ENCODE measurements around the gene APOB.

The APOB gene

DNA sequence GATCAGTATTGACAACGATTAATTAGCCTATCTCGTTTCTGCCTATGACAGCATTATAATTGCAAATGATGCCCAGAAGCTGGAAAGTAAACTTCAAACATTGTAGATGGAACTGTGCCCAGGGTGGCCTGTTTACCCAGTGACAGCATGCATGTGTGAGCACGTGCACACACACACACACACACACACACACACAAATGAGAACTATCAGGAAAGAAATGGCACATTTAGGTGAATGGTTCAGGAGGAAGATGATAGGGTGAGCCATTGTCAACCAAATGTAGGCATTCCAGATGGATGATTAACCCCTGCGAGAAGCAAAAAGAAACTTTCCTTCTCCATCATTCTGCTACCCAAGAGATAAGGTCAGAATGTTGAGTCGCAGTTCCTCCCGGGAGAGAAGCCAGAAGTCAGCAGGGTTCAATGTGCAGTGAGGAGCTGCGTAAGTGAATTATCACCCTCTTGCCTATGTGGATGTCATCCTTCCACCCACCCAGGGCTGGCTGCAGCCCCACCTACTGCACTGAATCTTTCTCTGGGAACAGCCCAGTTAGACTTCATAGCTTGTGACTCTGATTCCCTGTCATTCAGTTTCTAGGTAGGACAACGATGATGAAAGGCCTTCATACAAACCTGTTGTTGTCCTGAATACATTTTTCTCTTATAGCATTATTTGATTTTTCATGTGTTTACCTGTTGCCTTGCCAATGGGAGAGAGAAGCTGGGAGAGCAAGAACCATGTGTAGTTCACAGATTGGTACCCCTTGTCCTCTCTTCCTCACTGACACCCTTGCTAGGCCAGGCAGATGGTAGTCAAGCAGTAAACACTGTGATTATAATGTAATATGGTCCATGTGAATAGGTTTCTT, 3.5 kb upstream of the APOB start:
- TF ChIP-seq Cebpa-rat (IDR thresholded peaks at IDR 0.05) = no peak
- Histone ChIP-seq H3K27ac (no peak overlapping the region), H3K27me3 (peaks cover 25% of the 10 kb centered on the region), H3K4me2 (no peak overlapping the region), H3K4me1 (no peaks in the 10 kb centered on the region), H4K20me1 (no peaks in the 10 kb centered on the region), H3K9ac (no peak overlapping the region), H3K4me3 (no peak overlapping the region), H3K36me3 (no peaks in the 10 kb centered on the region), H3K9me3 (no peaks in the 10 kb centered on the region)

DNA sequence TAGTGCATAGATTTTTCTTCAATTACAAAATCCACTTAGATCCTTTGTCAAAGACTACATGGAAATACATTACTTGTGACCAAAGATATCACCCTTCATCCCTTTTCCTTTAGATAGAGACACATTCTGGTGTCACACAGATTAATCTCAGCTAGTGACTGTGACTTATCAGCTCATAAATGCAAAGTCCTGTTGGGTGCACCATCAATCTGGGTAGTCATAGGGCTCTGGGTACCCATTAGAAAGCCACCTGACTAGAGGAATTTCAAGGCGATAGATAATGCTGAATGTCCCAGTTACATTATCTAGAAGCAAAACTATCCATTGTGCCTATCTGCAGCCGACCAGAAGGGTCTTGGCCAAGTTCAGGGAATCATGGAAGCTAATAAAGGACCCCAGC, 2.6 kb upstream of the APOB start:
- H3K9ac ChIP-seq = no peak overlapping the region
- H3K27me3 ChIP-seq = peaks cover 25% of the 10 kb centered on the region
- no peak overlapping the region for H3K27ac ChIP-seq
- no peaks in the 10 kb centered on the region for H3K36me3 ChIP-seq
- no peak for TF ChIP-seq Cebpa-rat (IDR thresholded peaks at IDR 0.05)
- H3K4me2 ChIP-seq = no peak overlapping the region
- H4K20me1 ChIP-seq = no peaks in the 10 kb centered on the region
- H3K4me1 ChIP-seq = no peaks in the 10 kb centered on the region
- no peak overlapping the region for H3K4me3 ChIP-seq
- no peaks in the 10 kb centered on the region for H3K9me3 ChIP-seq

DNA sequence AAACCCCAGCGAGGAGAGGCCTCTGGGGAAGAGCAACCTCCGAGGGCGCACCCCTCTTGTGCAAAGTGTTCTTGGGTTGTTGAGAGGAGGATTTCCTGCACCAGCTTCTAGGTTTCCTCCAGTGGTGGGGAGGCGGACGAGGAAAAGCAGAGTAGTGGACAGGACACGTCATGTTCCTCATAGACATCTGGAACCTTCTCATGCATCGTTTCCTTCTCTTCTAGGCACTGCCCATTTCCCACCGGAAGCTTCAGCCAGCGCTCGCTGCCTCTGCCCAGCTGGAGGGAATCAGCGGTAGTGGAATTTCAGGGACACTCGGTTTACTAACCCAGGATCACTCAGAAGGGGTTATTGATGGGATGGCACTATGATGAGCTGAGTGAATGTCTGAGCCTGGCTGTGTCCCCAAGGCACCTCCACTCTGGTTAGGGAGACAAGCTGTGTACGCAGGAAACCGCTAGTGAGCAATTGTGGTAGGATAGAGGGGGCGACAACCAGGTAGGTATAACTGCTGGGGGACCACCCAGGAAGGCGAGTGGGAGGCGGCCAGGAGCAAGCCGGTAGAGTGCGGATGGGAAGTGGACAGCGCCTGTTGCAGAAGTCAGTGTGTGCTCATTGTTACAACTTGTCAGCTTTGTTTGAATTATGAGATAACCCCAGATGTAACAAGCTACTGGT, 960 bp upstream of the APOB start:
- Histone ChIP-seq H3K4me2 (no peak overlapping the region), H3K36me3 (no peaks in the 10 kb centered on the region), H3K27me3 (peaks cover 25% of the 10 kb centered on the region), H3K27ac (no peak overlapping the region), H3K4me1 (no peaks in the 10 kb centered on the region), H3K4me3 (no peak overlapping the region), H3K9me3 (no peaks in the 10 kb centered on the region), H4K20me1 (no peaks in the 10 kb centered on the region), H3K9ac (no peak overlapping the region)
- TF ChIP-seq Cebpa-rat (IDR thresholded peaks at IDR 0.05) = no peak

DNA sequence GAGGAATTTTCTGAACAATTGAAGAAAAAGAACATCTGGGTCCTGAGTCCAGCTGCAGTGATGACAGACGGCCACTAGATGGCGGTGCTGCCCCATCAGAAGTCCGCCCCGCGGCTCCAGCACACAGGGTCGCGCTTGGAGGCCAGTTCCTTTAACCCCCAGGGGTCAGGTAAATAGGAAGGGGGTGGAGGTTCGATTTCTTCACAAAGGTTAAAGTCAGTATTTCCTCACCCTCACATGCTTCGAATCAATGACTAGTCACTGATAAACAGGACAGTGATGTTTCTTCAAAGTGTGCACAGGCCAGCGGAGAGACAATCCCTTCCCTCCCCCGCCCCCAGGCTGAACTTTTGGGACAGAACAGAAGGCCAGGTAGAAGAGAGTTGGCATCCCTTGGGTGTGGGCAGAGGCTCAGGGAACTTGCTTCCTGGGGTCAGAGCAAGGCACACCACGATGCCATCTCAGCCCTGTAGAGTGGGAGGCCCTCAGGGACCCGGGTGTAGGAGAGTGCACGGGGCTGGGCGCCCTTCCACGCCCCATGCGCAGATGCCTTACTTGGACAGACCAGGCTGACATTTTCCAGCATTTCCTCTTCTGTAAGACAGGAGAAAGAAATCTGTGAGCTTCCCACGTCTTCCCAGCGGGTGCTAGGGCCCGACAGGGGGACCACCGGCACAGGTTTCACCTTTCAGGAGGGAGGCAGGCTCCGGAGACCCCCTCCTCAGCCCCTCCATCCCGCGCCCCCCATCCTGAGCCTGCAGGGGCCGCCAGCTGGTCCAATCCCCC, 722 bp downstream of the APOB start:
- TF ChIP-seq Cebpa-rat (IDR thresholded peaks at IDR 0.05) = no peak
- Histone ChIP-seq H3K9ac (no peak overlapping the region), H3K4me1 (no peaks in the 10 kb centered on the region), H3K4me3 (no peak overlapping the region), H3K4me2 (no peak overlapping the region), H3K27ac (no peak overlapping the region), H3K36me3 (no peaks in the 10 kb centered on the region), H4K20me1 (no peaks in the 10 kb centered on the region), H3K27me3 (peaks cover 25% of the 10 kb centered on the region), H3K9me3 (no peaks in the 10 kb centered on the region)

DNA sequence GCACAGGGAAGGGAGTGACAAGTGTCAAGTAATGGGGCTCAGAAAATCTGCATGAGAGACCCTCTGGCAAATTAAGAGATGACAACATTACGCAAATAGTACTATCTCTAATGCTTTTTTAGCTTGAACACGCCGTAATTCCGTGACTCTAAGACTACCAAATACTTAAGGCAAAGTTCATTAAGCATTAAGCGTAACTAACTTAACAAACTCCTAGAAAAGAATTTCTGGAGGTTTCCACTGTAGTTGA, 1.2 kb downstream of the APOB start:
- Histone ChIP-seq H3K4me1 (no peaks in the 10 kb centered on the region), H4K20me1 (no peaks in the 10 kb centered on the region), H3K36me3 (no peaks in the 10 kb centered on the region), H3K4me3 (no peak overlapping the region), H3K27ac (no peak overlapping the region), H3K9me3 (no peaks in the 10 kb centered on the region), H3K9ac (no peak overlapping the region), H3K4me2 (no peak overlapping the region), H3K27me3 (peaks cover 25% of the 10 kb centered on the region)
- no peak for TF ChIP-seq Cebpa-rat (IDR thresholded peaks at IDR 0.05)

DNA sequence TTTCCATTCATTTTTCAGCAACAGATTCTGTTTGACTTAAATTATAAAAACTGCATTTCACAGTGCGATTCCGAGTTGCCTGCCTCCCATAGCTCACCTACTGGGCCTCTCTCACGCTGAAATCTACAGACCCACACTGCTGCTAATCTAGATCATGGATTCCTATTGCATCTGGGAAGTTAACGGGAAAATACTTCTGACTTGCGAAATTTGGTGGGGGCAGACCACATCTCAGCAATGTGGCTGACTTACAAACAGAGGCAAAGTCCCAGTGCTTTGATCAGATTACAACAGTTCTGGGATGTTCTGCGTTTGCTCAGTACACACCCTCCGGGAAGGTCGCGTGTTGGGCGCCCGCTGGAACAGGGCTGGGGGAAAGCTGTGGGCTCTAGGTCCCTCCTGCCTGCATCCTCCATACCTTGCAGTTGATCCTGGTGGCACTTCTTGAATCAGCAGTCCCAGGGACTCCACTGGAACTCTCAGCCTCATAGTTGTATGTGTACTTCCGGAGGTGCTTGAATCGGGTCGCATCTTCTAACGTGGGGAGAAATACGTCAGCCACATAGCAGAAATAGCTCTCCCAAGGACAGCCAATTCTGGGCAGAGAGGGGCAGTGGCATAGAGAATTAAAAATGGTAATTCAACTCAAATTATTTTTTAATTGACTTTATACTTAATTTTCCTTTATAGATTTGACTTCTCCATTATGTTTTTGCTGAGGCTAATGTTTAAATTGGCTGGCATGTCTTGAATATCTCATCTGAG, 1.7 kb downstream of the APOB start:
- Histone ChIP-seq H3K36me3 (no peaks in the 10 kb centered on the region), H4K20me1 (no peaks in the 10 kb centered on the region), H3K9me3 (no peaks in the 10 kb centered on the region), H3K4me3 (no peak overlapping the region), H3K4me2 (no peak overlapping the region), H3K9ac (no peak overlapping the region), H3K4me1 (no peaks in the 10 kb centered on the region), H3K27me3 (peaks cover 25% of the 10 kb centered on the region), H3K27ac (no peak overlapping the region)
- no peak for TF ChIP-seq Cebpa-rat (IDR thresholded peaks at IDR 0.05)

DNA sequence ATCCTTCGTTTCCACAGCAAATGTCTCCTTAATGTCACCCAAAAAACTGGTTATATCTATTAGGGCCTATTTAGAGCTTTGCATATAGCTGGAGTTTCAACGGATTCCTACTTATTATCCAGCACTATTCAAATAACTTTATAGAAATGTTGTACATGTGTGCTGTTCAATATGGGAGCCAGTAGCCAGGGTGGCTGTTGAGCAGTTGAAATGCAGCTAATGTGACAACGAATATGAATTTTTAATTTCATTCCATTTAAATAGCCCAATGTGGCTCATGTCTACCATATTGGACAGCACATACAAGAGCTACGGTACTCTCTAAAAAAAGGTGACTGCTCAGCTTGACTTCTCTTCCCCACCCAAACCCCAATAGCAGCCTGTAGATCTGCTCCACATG, 2.4 kb downstream of the APOB start:
- Histone ChIP-seq H3K36me3 (no peaks in the 10 kb centered on the region), H3K9ac (no peak overlapping the region), H3K27me3 (peaks cover 25% of the 10 kb centered on the region), H3K4me2 (no peak overlapping the region), H4K20me1 (no peaks in the 10 kb centered on the region), H3K9me3 (no peaks in the 10 kb centered on the region), H3K4me3 (no peak overlapping the region), H3K4me1 (no peaks in the 10 kb centered on the region), H3K27ac (no peak overlapping the region)
- no peak for TF ChIP-seq Cebpa-rat (IDR thresholded peaks at IDR 0.05)

DNA sequence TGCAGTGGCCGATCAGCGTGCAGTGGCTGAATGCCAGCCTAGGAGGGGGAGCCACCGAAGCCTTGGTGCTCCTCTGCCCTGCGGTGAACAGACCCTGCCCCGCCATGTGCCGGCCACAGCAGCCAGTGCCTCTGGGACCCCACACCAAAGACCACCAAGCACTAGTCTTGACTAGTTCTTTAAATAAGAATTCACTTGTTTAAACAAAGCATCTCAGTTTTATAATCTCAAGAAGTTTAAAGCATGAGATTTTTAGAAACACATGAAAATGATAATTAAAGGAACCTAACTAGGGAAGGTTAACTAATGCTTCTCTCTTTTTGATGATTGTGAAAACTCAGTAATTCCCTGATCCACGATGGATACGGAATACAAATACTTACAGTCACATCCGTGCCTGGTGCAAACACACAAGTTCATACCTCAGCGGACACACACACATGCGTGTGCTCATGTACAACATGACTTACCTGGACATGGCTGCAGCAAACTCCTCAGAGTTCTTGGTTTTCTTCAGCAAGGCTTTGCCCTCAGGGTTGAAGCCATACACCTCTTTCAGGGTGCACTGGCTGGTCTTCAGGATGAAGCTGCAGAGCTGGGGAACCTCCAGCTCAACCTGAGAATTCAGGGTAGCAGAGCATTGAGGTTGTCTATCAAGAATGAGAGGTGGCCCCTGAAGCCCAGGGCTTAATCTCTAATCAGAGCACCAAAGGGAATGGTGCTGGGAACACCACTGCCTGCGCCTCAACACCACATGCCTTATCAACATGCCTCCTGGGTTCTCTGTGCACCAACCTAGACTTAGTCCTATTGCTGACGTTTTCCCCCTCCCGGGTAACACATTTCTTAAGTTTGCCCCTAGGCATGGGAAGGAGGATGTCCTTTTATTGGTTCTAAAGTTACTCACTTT, 3.1 kb downstream of the APOB start:
- Histone ChIP-seq H3K9ac (no peak overlapping the region), H3K4me1 (no peaks in the 10 kb centered on the region), H3K36me3 (no peaks in the 10 kb centered on the region), H3K9me3 (no peaks in the 10 kb centered on the region), H3K4me2 (no peak overlapping the region), H4K20me1 (no peaks in the 10 kb centered on the region), H3K27me3 (peaks cover 25% of the 10 kb centered on the region), H3K4me3 (no peak overlapping the region), H3K27ac (no peak overlapping the region)
- no peak for TF ChIP-seq Cebpa-rat (IDR thresholded peaks at IDR 0.05)

DNA sequence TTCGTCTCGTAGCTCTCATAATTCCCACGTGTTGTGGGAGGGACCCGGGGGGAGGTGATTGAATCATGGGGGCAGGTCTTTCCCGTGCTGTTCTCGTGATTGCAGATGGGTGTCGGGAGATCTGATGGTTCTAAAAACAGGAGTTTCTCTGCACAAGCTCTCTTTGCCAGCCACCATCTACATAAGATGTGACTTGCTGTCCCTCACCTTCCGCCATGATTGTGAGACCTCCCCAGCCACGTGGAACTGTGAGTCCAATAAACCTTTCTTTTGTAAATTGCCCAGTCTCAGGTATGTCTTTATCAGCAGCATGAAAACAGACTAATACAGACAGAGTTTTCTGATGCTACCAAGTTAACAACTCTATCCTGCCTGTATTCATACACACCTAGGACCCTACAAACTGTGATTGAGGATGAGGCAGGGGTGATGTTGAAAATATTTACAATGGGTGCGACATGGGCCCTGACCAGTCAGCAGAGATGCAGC, 3.9 kb downstream of the APOB start:
- no peak overlapping the region for H3K27ac ChIP-seq
- no peaks in the 10 kb centered on the region for H3K4me1 ChIP-seq
- peaks cover 21% of the 10 kb centered on the region for H3K27me3 ChIP-seq
- no peaks in the 10 kb centered on the region for H4K20me1 ChIP-seq
- no peak overlapping the region for H3K4me2 ChIP-seq
- no peak for TF ChIP-seq Cebpa-rat (IDR thresholded peaks at IDR 0.05)
- no peak overlapping the region for H3K4me3 ChIP-seq
- H3K9me3 ChIP-seq = no peaks in the 10 kb centered on the region
- H3K36me3 ChIP-seq = no peaks in the 10 kb centered on the region
- no peak overlapping the region for H3K9ac ChIP-seq

Data from BLaER1 (cell line).